Ovary (tissue), 3 donors: ENCODE measurements around the gene CD4.

Experiments used
- CTCF ChIP-seq, 3 donors: fragments of 450-650 bp in 2 of 3; fragments of 200-600 bp in 1 of 3; IDR thresholded peaks; one replicate each; pipeline versions ENCODE4 v1.5.1 to v1.8.0; 2016 to 2022; ENCODE audit warnings: antibody characterized with exemption in 3 of 3, mild to moderate bottlenecking in 1 of 3
- EP300 ChIP-seq: sonication (generic); formaldehyde crosslinking; IDR thresholded peaks from one replicate; pipeline ENCODE4 v1.6.1; 2017; ENCODE audit warnings: antibody characterized with exemption
- POLR2A ChIP-seq: fragments of 450-650 bp; IDR thresholded peaks from one replicate; pipeline ENCODE4 v1.6.1; 2017; ENCODE audit warnings: antibody characterized with exemption, mild to moderate bottlenecking, moderate library complexity
- donor health status: DM: no; HTN: no; CAD: no.

GRCh38 chr12:6753772-6754356 is 35.5 kb upstream of the CD4 start:
- TF ChIP-seq POLR2A = no peak
- peak in 1 of 3 donors; percentile 97 for TF ChIP-seq CTCF (IDR thresholded peaks at IDR 0.05)
- no peak for TF ChIP-seq EP300
